Neutrophil (primary cell): Measurements from ENCODE around the gene CACNA2D4.

Experiments used
- H3K27ac ChIP-seq: fragments of 200-600 bp; sonication (generic); 2 replicates; pipeline ENCODE4 v1.5.1; 2016; ENCODE audit warnings: mild to moderate bottlenecking, moderate library complexity
- H3K27me3 ChIP-seq: fragments of 200-600 bp; sonication (generic); 2 replicates; pipeline ENCODE4 v1.6.0; 2016; ENCODE audit warnings: mild to moderate bottlenecking
- H3K36me3 ChIP-seq: fragments of 200-600 bp; sonication (generic); 2 replicates; pipeline ENCODE4 v1.5.1; 2017
- H3K4me1 ChIP-seq, 2 experiments: fragments of 200-600 bp in 1 of 2; sonication (generic) in 1 of 2; 1 replicate in 1 of 2; 2 replicates in 1 of 2; pipeline versions ENCODE4 v1.5.1 to v1.6.1; 2013 to 2016; ENCODE audit warnings: low read depth in 1 of 2, low read length in 1 of 2, mild to moderate bottlenecking in 1 of 2, moderate library complexity in 1 of 2; ENCODE audit not compliant: control insufficient read depth in 1 of 2, insufficient read depth in 1 of 2
- H3K4me3 ChIP-seq, 2 experiments: fragments of 200-600 bp in 1 of 2; sonication (generic) in 1 of 2; 1 replicate in 1 of 2; 2 replicates in 1 of 2; pipeline ENCODE4 v1.5.1; 2013 to 2016; ENCODE audit warnings: low read depth in 1 of 2, low read length in 1 of 2, mild to moderate bottlenecking in 1 of 2, moderate library complexity in 1 of 2
- H3K9me3 ChIP-seq: fragments of 200-600 bp; sonication (generic); 2 replicates; pipeline ENCODE4 v1.5.1; 2016
- CTCF ChIP-seq: fragments of 200-600 bp; sonication (generic); IDR thresholded peaks from 2 replicates; pipeline ENCODE4 v1.5.1; 2016; ENCODE audit warnings: antibody characterized with exemption

The CACNA2D4 gene

DNA sequence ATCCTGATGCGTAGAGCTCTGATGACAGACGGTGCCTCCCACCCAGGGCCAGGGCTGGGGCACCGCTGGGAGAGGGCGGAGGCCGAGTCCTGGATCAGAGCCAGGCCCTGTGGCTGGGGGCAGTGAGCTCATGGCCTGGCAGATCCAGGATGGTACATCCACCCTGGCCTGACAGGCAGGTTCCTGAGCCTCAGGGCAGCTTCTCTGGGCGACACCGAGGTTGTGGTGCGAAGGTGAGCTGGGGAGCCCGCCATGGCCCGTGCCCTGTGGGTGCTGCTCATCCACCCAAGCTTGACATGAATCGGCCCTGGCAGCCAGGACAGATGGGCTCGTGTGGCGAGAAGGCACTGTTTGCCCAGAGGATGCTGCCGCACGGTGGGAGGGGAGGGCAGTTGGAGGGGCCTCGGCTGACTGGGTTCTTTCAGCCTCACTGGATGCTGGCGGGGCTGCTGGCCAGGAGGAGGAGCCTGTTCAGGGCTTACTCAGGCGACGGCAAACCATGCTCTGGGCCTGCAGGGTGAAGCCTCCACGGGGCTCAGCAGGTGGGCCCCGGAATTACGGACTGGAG lies 81.5 kb downstream of the CACNA2D4 start:
- peaks cover 38% of the 10 kb centered on the region for H3K27me3 ChIP-seq
- H3K9me3 ChIP-seq, result no peaks in the 10 kb centered on the region
- H3K4me1 ChIP-seq, result peaks cover 3 to 6% of the 10 kb centered on the region in 2 experiments
- no peaks in the 10 kb centered on the region for H3K36me3 ChIP-seq
- no peak overlapping the region for H3K4me3 ChIP-seq
- TF ChIP-seq CTCF, result no peak
- no peak overlapping the region for H3K27ac ChIP-seq

DNA sequence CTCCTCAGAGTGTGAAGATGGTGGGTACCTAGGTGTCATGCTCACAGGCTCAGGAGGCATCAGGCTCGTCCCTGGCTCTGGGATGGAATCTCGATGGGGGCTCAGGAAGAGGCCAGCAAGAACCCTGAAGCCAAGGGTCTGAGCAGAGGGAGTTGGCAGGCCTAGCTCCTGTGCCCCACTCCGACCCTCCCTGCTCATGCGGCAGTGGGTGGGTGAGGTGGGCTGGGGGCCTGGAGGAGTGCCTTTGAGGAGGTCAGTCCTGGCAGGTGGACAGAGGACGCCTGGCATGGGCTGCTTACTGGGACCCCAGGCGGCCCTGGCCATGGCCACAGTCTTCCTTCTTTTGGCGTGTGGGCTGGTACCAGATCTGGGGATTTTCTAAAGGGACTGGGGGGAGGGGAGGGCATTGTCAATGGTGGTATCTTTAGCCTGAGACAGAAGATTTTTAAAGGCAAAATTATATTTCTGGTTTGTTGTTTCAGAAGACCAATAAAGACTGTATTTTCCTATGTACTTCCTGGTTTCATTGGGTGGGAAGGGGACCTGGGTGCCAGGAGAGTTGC lies 82.1 kb downstream of the CACNA2D4 start:
- TF ChIP-seq CTCF, result no peak
- Histone ChIP-seq H3K4me1 (peaks cover 3 to 6% of the 10 kb centered on the region in 2 experiments), H3K4me3 (no peak overlapping the region), H3K27ac (no peak overlapping the region), H3K9me3 (no peaks in the 10 kb centered on the region), H3K36me3 (no peaks in the 10 kb centered on the region), H3K27me3 (peaks cover 38% of the 10 kb centered on the region)

GRCh38 chr12:1835211-1836131 lies 83.0 kb downstream of the CACNA2D4 start:
- no peak for TF ChIP-seq CTCF
- Histone ChIP-seq H3K36me3 (no peaks in the 10 kb centered on the region), H3K27me3 (peaks cover 38% of the 10 kb centered on the region), H3K27ac (no peak overlapping the region), H3K4me3 (no peak overlapping the region), H3K4me1 (peaks cover 3 to 6% of the 10 kb centered on the region in 2 experiments), H3K9me3 (no peaks in the 10 kb centered on the region)

GRCh38 chr12:1834186-1834925 lies 84.1 kb downstream of the CACNA2D4 start:
- peaks cover 43% of the 10 kb centered on the region for H3K27me3 ChIP-seq
- H3K9me3 ChIP-seq, result no peaks in the 10 kb centered on the region
- H3K4me3 ChIP-seq, result no peak overlapping the region
- H3K36me3 ChIP-seq, result no peaks in the 10 kb centered on the region
- no peaks in the 10 kb centered on the region for H3K4me1 ChIP-seq
- H3K27ac ChIP-seq, result no peak overlapping the region
- TF ChIP-seq CTCF, result no peak

DNA sequence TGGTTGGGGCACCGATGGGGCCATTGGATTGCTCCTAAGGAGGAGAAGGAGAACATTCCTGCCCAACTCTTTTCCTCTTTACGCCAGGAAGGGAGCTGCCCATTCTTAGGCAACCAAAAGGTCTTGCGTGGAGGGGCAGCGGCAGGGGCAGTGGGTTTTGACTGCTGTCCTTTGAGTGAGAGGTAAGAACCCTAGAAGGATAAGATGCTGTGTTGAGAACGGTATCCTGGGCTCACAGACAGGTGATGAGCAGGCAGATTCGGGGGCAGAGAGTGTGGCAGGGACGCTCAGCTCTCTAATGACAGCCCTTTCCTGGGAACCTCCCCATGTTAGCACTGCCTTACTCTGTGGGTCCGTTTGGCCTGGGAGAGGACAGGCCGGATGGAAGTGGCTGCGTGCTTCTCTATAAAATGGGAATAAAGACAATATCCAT lies 84.8 kb downstream of the CACNA2D4 start:
- Histone ChIP-seq H3K36me3 (no peaks in the 10 kb centered on the region), H3K27me3 (peaks cover 50% of the 10 kb centered on the region), H3K4me3 (no peak overlapping the region), H3K4me1 (no peaks in the 10 kb centered on the region), H3K27ac (no peak overlapping the region), H3K9me3 (no peaks in the 10 kb centered on the region)
- no peak for TF ChIP-seq CTCF
